IMR-90 (cell line): ENCODE measurements around the gene SMARCA5. TPM values are rescaled to one million over a fixed set of nuclear protein-coding genes. Genes with fewer than 3 reads are reported as not detected.
A peak's percentile ranks its signal among the peaks of the same experiment; 100 is the strongest.

Experiments
- ATAC-seq: fragments of 200-7000 bp; cut with Tn5 transposase; 2 replicates; pipeline ENCODE4 v1.9.1; 2020; ENCODE audit warnings: low read depth, mild to moderate bottlenecking, moderate library complexity
- BruUV-seq: library from RNA; stranded (reverse); fragments of 400-500 nt; replicated peaks from 2 replicates; lab custom pipeline; 2021; lab: Mats Ljungman, UMichigan
- CTCF ChIA-PET: fragments of 300-600 bp; formaldehyde crosslinking; extraction: SDS; loops from one replicate; lab custom pipeline; 2021; ENCODE audit warnings: antibody characterized with exemption; lab: Yijun Ruan, JAX
- POLR2A ChIA-PET: fragments of 300-600 bp; sonication (Branson Sonifier 250); formaldehyde crosslinking; loops from one replicate; lab custom pipeline; 2022; ENCODE audit warnings: antibody characterized with exemption; ENCODE audit not compliant: unreplicated experiment; lab: Charles Lee
- DNase-seq: peaks from one replicate; pipeline ENCODE4 v3.0.0; 2013
- H2AFZ ChIP-seq: replicated peaks from 2 replicates; pipeline ENCODE3; 2013; ENCODE audit warnings: low read length, mild to moderate bottlenecking; ENCODE audit not compliant: poor library complexity
- H2AK5ac ChIP-seq: 2 replicates; pipeline ENCODE4 v1.6.1; 2013; ENCODE audit warnings: low read depth, low read length, inconsistent platforms
- H2AK9ac ChIP-seq: replicated peaks from 2 replicates; pipeline ENCODE3; 2013; ENCODE audit warnings: mild to moderate bottlenecking, low read depth, low read length, moderate library complexity; ENCODE audit not compliant: poor library complexity
- H2BK120ac ChIP-seq: 2 replicates; pipeline ENCODE4 v1.6.1; 2013; ENCODE audit warnings: low read depth, low read length, inconsistent platforms
- H2BK15ac ChIP-seq: 3 replicates; pipeline ENCODE4 v1.6.1; 2013; ENCODE audit warnings: low read depth, low read length, inconsistent platforms
- H2BK20ac ChIP-seq: 2 replicates; pipeline ENCODE4 v1.6.1; 2013; ENCODE audit warnings: low read depth, mild to moderate bottlenecking, inconsistent platforms, low read length, moderate library complexity
- H2BK5ac ChIP-seq: 2 replicates; pipeline ENCODE4 v1.6.1; 2013; ENCODE audit warnings: mild to moderate bottlenecking, low read depth, low read length, inconsistent platforms; ENCODE audit not compliant: poor library complexity, severe bottlenecking
- H3K14ac ChIP-seq: replicated peaks from 2 replicates; pipeline ENCODE4 v1.6.1; 2013; ENCODE audit warnings: low read depth, low read length, inconsistent platforms
- H3K18ac ChIP-seq: 2 replicates; pipeline ENCODE4 v1.6.1; 2013; ENCODE audit warnings: low read depth, low read length, control low read depth
- H3K23ac ChIP-seq: 2 replicates; pipeline ENCODE4 v1.6.1; 2013; ENCODE audit warnings: low read depth, low read length, inconsistent platforms
- H3K27ac ChIP-seq: 2 replicates; pipeline ENCODE4 v1.5.1; 2013; ENCODE audit warnings: mild to moderate bottlenecking, control low read depth, low read length; ENCODE audit not compliant: insufficient read depth
- H3K27me3 ChIP-seq: 2 replicates; pipeline ENCODE4 v1.6.1; 2013; ENCODE audit warnings: low read length; ENCODE audit not compliant: control insufficient read depth, insufficient read depth
- H3K36me3 ChIP-seq: 2 replicates; pipeline ENCODE4 v1.6.1; 2013; ENCODE audit warnings: low read length, mixed read lengths; ENCODE audit not compliant: control insufficient read depth, insufficient read depth
- H3K4ac ChIP-seq: 2 replicates; pipeline ENCODE4 v1.6.1; 2013; ENCODE audit warnings: low read depth, low read length, inconsistent platforms
- H3K4me1 ChIP-seq: 2 replicates; pipeline ENCODE4 v1.6.1; 2013; ENCODE audit warnings: low read length, mixed read lengths; ENCODE audit not compliant: control insufficient read depth, insufficient read depth
- H3K4me2 ChIP-seq: 2 replicates; pipeline ENCODE4 v1.6.1; 2013; ENCODE audit warnings: low read depth, mild to moderate bottlenecking, control low read depth, low read length, moderate library complexity
- H3K4me3 ChIP-seq: 2 replicates; pipeline ENCODE4 v1.5.1; 2013; ENCODE audit warnings: low read depth, mild to moderate bottlenecking, control low read depth, low read length, moderate library complexity; ENCODE audit not compliant: insufficient read depth
- H3K56ac ChIP-seq: 2 replicates; pipeline ENCODE4 v1.6.1; 2013; ENCODE audit warnings: low read length, inconsistent platforms; ENCODE audit not compliant: insufficient read depth; ENCODE audit errors: extremely low read depth
- H3K79me1 ChIP-seq, 2 experiments: 2 replicates each; pipeline ENCODE4 v1.6.1; 2013; ENCODE audit warnings: low read length in 2 of 2, inconsistent platforms in 1 of 2, low read depth in 1 of 2
- H3K9ac ChIP-seq: 2 replicates; pipeline ENCODE4 v1.6.1; 2013; ENCODE audit warnings: low read depth, low read length, control low read depth
- H3K9me1 ChIP-seq: 2 replicates; pipeline ENCODE4 v1.6.1; 2013; ENCODE audit warnings: low read length, inconsistent platforms; ENCODE audit not compliant: insufficient read depth
- H3K9me3 ChIP-seq: 2 replicates; pipeline ENCODE4 v1.6.1; 2013; ENCODE audit warnings: low read length; ENCODE audit not compliant: control insufficient read depth, insufficient read depth
- H4K20me1 ChIP-seq: 2 replicates; pipeline ENCODE4 v1.6.1; 2013; ENCODE audit warnings: low read length, inconsistent platforms; ENCODE audit not compliant: insufficient read depth
- H4K5ac ChIP-seq: 2 replicates; pipeline ENCODE4 v1.6.1; 2013; ENCODE audit warnings: mild to moderate bottlenecking, low read depth, low read length, control low read depth
- H4K8ac ChIP-seq, 2 experiments: 2 replicates each; pipeline ENCODE4 v1.6.1; 2013; ENCODE audit warnings: low read depth in 2 of 2, low read length in 2 of 2, control low read depth in 1 of 2, inconsistent platforms in 1 of 2
- H4K91ac ChIP-seq: 2 replicates; pipeline ENCODE4 v1.6.1; 2013; ENCODE audit warnings: low read depth, low read length, inconsistent platforms; ENCODE audit not compliant: insufficient read depth
- BHLHE40 ChIP-seq: fragments of 150-350 bp; IDR thresholded peaks from 2 replicates; pipeline ENCODE4 v1.6.1; 2016; ENCODE audit warnings: mild to moderate bottlenecking, low read depth, low read length
- CEBPB ChIP-seq: IDR thresholded peaks from 2 replicates; pipeline ENCODE4 v1.6.1; 2012; ENCODE audit warnings: low read depth, low read length, improper control_type of control experiment
- CHD1 ChIP-seq: IDR thresholded peaks from 2 replicates; pipeline ENCODE4 v1.6.1; 2012; ENCODE audit warnings: low read depth, low read length, improper control_type of control experiment
- FOS ChIP-seq: fragments of 150-350 bp; IDR thresholded peaks from 2 replicates; pipeline ENCODE4 v1.6.1; 2016; ENCODE audit warnings: low read depth, low read length
- MAFK ChIP-seq: IDR thresholded peaks from 2 replicates; pipeline ENCODE4 v1.6.1; 2012; ENCODE audit warnings: low read depth, low read length, improper control_type of control experiment
- MAZ ChIP-seq: IDR thresholded peaks from 2 replicates; pipeline ENCODE4 v1.6.1; 2012; ENCODE audit warnings: low read depth, mild to moderate bottlenecking, low read length, improper control_type of control experiment, moderate library complexity, borderline replicate concordance
- MXI1 ChIP-seq: IDR thresholded peaks from 2 replicates; pipeline ENCODE4 v1.6.1; 2012; ENCODE audit warnings: low read depth, mild to moderate bottlenecking, low read length, moderate library complexity, borderline replicate concordance
- NFE2L2 ChIP-seq: fragments of 150-350 bp; IDR thresholded peaks from 2 replicates; pipeline ENCODE4 v1.6.1; 2016; ENCODE audit warnings: low read depth, mild to moderate bottlenecking, low read length
- POLR2A ChIP-seq: IDR thresholded peaks from 2 replicates; pipeline ENCODE4 v1.6.1; 2012; ENCODE audit warnings: mild to moderate bottlenecking, low read depth, low read length
- RAD21 ChIP-seq: IDR thresholded peaks from 2 replicates; pipeline ENCODE4 v1.6.1; 2012; ENCODE audit warnings: low read length, improper control_type of control experiment
- RCOR1 ChIP-seq: IDR thresholded peaks from 2 replicates; pipeline ENCODE4 v1.6.1; 2012; ENCODE audit warnings: mild to moderate bottlenecking, low read length, improper control_type of control experiment; ENCODE audit not compliant: insufficient replicate concordance
- RFX5 ChIP-seq: IDR thresholded peaks from 2 replicates; pipeline ENCODE4 v1.8.0; 2012; ENCODE audit warnings: low read depth, mild to moderate bottlenecking, low read length, moderate library complexity
- SMC3 ChIP-seq: fragments of 150-350 bp; IDR thresholded peaks from 2 replicates; pipeline ENCODE4 v1.6.1; 2016; ENCODE audit warnings: low read depth, mild to moderate bottlenecking, antibody characterized with exemption, low read length, moderate library complexity
- dilution Hi-C: fragments of 300-500 bp; cut with HindIII; formaldehyde crosslinking; loops from one replicate; pipeline ENCODE4 v1.14.3; 2018; ENCODE audit warnings: low sequenced_read_pairs; ENCODE audit not compliant: unreplicated experiment
- in situ Hi-C: fragments of 300-500 bp; cut with MboI; formaldehyde crosslinking; loops from 3 replicates; pipeline ENCODE4 v1.14.3; 2019; ENCODE audit warnings: low sequenced_read_pairs, inconsistent platforms, mixed read lengths
- intact Hi-C: fragments of 100-400 bp; cut with micrococcal nuclease; formaldehyde crosslinking; loops from 2 replicates; pipeline ENCODE4 v1.10.0; 2022
- polyA plus RNA-seq, 3 experiments: library from polyadenylated mRNA; depleted of rRNA; stranded (reverse); fragments of >200 nt; gene quantifications; 2 replicates each; pipeline ENCODE4 v1.2.3, GENCODE V29; 2012; ENCODE audit warnings: low replicate concordance in 1 of 3
- total RNA-seq: library from RNA; depleted of rRNA; stranded (reverse); fragments of >200 nt; gene quantifications from 2 replicates; pipeline ENCODE4 v1.2.3, GENCODE V29; 2012
- TF ChIP-seq, protein P1 (sequence below): fragments of 150-350 bp; IDR thresholded peaks from 2 replicates; pipeline ENCODE4 v1.6.1; 2017; ENCODE audit warnings: mild to moderate bottlenecking, antibody characterized with exemption, low read length, low read depth
- TF ChIP-seq, protein P2 (sequence below): conservative IDR thresholded peaks from 2 replicates; pipeline ENCODE4 v1.5.1; 2012; ENCODE audit warnings: mild to moderate bottlenecking, low read depth, low read length, improper control_type of control experiment
- TF ChIP-seq, protein P3 (sequence below): fragments of 150-350 bp; IDR thresholded peaks from 2 replicates; pipeline ENCODE4 v1.6.1; 2016; ENCODE audit warnings: low read depth, mild to moderate bottlenecking, low read length, moderate library complexity, borderline replicate concordance

Gene SMARCA5
- total and polyA plus RNA-seq, 2 of the 4 experiments (the other 2 are of a cell fraction) = 11.5 to 14.7 TPM

DNA sequence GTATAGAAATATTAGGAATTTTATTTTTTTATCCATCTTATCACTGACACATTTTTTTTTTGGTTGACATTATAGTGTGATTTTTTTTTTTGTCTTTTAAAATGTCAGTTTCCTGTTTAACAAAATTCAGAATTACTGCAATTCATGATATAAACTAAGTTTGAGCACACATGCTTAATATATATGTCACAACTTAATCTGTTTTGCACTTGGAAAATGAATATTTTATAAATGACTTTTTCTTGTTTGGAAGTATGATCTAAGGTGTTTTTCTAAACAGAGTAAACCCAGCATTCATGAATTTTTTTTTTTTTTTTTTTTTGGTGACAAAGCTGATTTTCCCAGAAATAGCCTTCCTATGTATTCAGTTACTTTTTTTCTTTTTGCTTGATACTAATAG, 2.4 kb downstream of the SMARCA5 start:
- ATAC-seq (no peak), DNase-seq (no peak)
- H3K9me1 ChIP-seq = no peaks in the 10 kb centered on the region
- no peaks in the 10 kb centered on the region for H3K27me3 ChIP-seq
- H3K4me2 ChIP-seq = peak overlapping the region; percentile 59
- no peak overlapping the region for H2BK15ac ChIP-seq
- no peak overlapping the region for H2AK9ac ChIP-seq
- H3K4ac ChIP-seq = no peak overlapping the region
- no peak overlapping the region for H2BK120ac ChIP-seq
- TF ChIP-seq SMC3 (no peak), RCOR1 (no peak), MAFK (no peak), MAZ (no peak), CHD1 (no peak), POLR2A (no peak), RAD21 (no peak), CEBPB (no peak), MXI1 (no peak), FOS (no peak), BHLHE40 (no peak), RFX5 (no peak), NFE2L2 (no peak)
- TF ChIP-seq, protein P1, sequence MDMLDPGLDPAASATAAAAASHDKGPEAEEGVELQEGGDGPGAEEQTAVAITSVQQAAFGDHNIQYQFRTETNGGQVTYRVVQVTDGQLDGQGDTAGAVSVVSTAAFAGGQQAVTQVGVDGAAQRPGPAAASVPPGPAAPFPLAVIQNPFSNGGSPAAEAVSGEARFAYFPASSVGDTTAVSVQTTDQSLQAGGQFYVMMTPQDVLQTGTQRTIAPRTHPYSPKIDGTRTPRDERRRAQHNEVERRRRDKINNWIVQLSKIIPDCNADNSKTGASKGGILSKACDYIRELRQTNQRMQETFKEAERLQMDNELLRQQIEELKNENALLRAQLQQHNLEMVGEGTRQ = no peak
- TF ChIP-seq, protein P2, sequence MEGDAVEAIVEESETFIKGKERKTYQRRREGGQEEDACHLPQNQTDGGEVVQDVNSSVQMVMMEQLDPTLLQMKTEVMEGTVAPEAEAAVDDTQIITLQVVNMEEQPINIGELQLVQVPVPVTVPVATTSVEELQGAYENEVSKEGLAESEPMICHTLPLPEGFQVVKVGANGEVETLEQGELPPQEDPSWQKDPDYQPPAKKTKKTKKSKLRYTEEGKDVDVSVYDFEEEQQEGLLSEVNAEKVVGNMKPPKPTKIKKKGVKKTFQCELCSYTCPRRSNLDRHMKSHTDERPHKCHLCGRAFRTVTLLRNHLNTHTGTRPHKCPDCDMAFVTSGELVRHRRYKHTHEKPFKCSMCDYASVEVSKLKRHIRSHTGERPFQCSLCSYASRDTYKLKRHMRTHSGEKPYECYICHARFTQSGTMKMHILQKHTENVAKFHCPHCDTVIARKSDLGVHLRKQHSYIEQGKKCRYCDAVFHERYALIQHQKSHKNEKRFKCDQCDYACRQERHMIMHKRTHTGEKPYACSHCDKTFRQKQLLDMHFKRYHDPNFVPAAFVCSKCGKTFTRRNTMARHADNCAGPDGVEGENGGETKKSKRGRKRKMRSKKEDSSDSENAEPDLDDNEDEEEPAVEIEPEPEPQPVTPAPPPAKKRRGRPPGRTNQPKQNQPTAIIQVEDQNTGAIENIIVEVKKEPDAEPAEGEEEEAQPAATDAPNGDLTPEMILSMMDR = no peak
- TF ChIP-seq, protein P3, sequence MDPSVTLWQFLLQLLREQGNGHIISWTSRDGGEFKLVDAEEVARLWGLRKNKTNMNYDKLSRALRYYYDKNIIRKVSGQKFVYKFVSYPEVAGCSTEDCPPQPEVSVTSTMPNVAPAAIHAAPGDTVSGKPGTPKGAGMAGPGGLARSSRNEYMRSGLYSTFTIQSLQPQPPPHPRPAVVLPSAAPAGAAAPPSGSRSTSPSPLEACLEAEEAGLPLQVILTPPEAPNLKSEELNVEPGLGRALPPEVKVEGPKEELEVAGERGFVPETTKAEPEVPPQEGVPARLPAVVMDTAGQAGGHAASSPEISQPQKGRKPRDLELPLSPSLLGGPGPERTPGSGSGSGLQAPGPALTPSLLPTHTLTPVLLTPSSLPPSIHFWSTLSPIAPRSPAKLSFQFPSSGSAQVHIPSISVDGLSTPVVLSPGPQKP = no peak
- H3K9me3 ChIP-seq = no peaks in the 10 kb centered on the region
- dilution Hi-C loops = no loop called here
- intact Hi-C loops = no loop called here
- H2AFZ ChIP-seq = no peak overlapping the region
- H3K4me1 ChIP-seq = no peaks in the 10 kb centered on the region
- no peak overlapping the region for H3K14ac ChIP-seq
- H2AK5ac ChIP-seq = no peak overlapping the region
- H4K5ac ChIP-seq = no peak overlapping the region
- peaks cover 28% of the 10 kb centered on the region for H4K20me1 ChIP-seq
- H2BK20ac ChIP-seq = no peak overlapping the region
- no TSS peak for BruUV-seq
- CTCF ChIA-PET = no interaction called here
- H3K18ac ChIP-seq = no peak overlapping the region
- no peak overlapping the region for H3K56ac ChIP-seq
- H2BK5ac ChIP-seq = no peak overlapping the region
- H3K9ac ChIP-seq = no peak overlapping the region
- no peak overlapping the region for H3K27ac ChIP-seq
- POLR2A ChIA-PET = no interaction called here
- H3K36me3 ChIP-seq = peaks cover 7% of the 10 kb centered on the region
- no peak overlapping the region for H3K4me3 ChIP-seq
- in situ Hi-C loops = no loop called here
- H3K79me1 ChIP-seq = peaks cover 8 to 16% of the 10 kb centered on the region in 2 experiments; a peak in 3 of 4 replicates
- no peak overlapping the region for H3K23ac ChIP-seq
- no peak overlapping the region for H4K8ac ChIP-seq
- H4K91ac ChIP-seq = no peak overlapping the region
